IMR-90 (cell line): ENCODE results near the gene FUT9.

Experiments used
- CHD1 ChIP-seq: IDR thresholded peaks from 2 replicates; pipeline ENCODE4 v1.6.1; 2012; ENCODE audit warnings: low read depth, low read length, improper control_type of control experiment
- CTCF ChIP-seq: conservative IDR thresholded peaks from 2 replicates; pipeline ENCODE4 v1.5.1; 2012; ENCODE audit warnings: mild to moderate bottlenecking, low read depth, low read length, improper control_type of control experiment
- FOS ChIP-seq: fragments of 150-350 bp; IDR thresholded peaks from 2 replicates; pipeline ENCODE4 v1.6.1; 2016; ENCODE audit warnings: low read depth, low read length
- MAFK ChIP-seq: IDR thresholded peaks from 2 replicates; pipeline ENCODE4 v1.6.1; 2012; ENCODE audit warnings: low read depth, low read length, improper control_type of control experiment
- MAZ ChIP-seq: IDR thresholded peaks from 2 replicates; pipeline ENCODE4 v1.6.1; 2012; ENCODE audit warnings: low read depth, mild to moderate bottlenecking, low read length, improper control_type of control experiment, moderate library complexity, borderline replicate concordance
- MXI1 ChIP-seq: IDR thresholded peaks from 2 replicates; pipeline ENCODE4 v1.6.1; 2012; ENCODE audit warnings: low read depth, mild to moderate bottlenecking, low read length, moderate library complexity, borderline replicate concordance
- POLR2A ChIP-seq: IDR thresholded peaks from 2 replicates; pipeline ENCODE4 v1.6.1; 2012; ENCODE audit warnings: mild to moderate bottlenecking, low read depth, low read length
- RAD21 ChIP-seq: IDR thresholded peaks from 2 replicates; pipeline ENCODE4 v1.6.1; 2012; ENCODE audit warnings: low read length, improper control_type of control experiment
- RFX5 ChIP-seq: IDR thresholded peaks from 2 replicates; pipeline ENCODE4 v1.8.0; 2012; ENCODE audit warnings: low read depth, mild to moderate bottlenecking, low read length, moderate library complexity

DNA sequence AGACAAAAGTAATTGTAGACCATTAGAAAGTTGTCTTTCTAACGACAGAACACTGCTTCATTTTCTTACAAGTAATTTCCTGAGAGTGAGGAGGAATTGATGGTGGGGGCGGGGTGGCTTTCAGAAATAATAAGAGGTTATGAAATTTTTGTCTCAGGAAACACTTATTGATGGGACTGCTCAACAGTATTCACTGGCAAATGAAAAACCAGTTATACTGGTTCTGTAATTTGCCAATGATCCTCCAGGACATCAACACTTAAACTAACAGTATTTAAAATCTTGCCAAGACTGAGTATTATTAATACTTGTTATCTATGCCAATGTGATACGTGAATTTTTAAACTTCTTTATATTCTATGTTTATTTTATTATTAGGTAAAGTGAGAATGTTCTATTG, 41.8 kb upstream of the FUT9 start:
- TF ChIP-seq CTCF (no peak), MAFK (no peak), RFX5 (no peak), MAZ (no peak), MXI1 (no peak), POLR2A (no peak), FOS (no peak), RAD21 (no peak), CHD1 (no peak)
